ENCODE measurements around the gene S100A14. TPM values are rescaled to one million over a fixed set of nuclear protein-coding genes. Genes with fewer than 3 reads are reported as not detected.
A peak's percentile ranks its signal among the peaks of the same experiment; 100 is the strongest.
"Not testable (repeated sequence)": the region's sequence is repeated elsewhere in the genome, so short reads cannot be mapped to it uniquely, and the experiment has no call there.

Gene S100A14
- total RNA-seq, 1 donor from 2014 or later: 43.8 TPM

DNA sequence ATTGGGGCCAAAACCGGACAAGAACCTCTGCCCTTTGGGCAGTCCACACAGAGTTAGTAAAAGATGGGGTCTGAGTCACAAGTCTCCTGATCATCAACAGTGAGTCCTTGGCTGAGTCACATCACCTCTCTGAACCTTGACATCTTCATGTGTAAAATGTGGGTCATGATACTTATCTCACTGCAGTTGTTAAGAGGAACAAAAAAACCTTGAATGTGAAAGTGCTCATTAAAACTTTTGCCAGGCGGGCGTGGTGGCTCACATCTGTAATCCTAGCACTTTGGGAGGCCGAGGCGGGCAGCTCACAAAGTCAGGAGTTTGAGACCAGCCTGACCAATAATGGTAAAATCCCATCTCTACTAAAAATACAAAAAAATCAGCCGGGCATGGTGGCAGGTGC lies 18.9 kb downstream of the S100A14 start:
- TF ChIP-seq, protein P1, sequence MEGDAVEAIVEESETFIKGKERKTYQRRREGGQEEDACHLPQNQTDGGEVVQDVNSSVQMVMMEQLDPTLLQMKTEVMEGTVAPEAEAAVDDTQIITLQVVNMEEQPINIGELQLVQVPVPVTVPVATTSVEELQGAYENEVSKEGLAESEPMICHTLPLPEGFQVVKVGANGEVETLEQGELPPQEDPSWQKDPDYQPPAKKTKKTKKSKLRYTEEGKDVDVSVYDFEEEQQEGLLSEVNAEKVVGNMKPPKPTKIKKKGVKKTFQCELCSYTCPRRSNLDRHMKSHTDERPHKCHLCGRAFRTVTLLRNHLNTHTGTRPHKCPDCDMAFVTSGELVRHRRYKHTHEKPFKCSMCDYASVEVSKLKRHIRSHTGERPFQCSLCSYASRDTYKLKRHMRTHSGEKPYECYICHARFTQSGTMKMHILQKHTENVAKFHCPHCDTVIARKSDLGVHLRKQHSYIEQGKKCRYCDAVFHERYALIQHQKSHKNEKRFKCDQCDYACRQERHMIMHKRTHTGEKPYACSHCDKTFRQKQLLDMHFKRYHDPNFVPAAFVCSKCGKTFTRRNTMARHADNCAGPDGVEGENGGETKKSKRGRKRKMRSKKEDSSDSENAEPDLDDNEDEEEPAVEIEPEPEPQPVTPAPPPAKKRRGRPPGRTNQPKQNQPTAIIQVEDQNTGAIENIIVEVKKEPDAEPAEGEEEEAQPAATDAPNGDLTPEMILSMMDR (conservative IDR thresholded peaks at IDR 0.05; ENCODE audit: low read depth, low read length): no peak
- peak; percentile 64 for DNase-seq (ENCODE audit: low read depth)
- H3K4me3 ChIP-seq (ENCODE audit: low read depth, low read length): no peak overlapping the region

DNA sequence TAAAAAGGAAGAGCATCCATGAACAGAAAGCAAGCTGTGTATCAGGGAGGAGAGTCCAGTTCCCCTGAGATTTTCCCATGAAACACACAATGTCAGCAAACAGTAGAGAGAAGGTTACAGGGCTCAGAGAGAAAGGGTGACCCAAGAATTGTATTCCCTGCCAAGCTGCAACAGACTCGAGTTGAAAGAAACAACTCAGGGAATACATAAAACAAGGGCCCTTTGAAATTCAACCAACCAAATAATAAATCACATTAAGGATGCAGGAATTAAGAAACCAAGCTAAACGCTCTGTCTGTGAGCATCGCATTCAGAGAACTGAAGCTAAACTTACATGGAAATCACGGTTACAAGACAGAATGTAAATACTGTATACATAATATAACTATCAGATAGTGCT lies 23.4 kb downstream of the S100A14 start:
- TF ChIP-seq, protein P1 (conservative IDR thresholded peaks at IDR 0.05; ENCODE audit: low read depth, low read length): no peak

DNA sequence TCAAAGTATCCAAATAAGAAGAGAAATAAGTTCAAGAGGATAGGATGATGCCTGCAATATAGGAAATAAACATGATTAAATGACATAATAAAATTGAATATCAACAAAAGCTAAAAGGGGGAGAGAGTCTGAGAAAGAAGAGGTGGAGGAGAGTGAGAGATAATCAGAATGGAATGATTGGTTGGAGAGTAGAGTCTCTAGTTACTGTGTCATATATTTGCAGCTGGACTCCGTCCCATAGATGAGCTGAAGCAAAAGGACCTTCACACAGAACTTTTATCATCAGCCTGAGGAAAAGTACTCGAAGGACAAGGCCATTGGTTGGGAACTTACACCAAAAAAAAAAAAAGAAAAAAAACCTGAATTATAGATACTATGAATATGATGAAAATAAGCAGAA lies 27.6 kb downstream of the S100A14 start:
- TF ChIP-seq, protein P1 (conservative IDR thresholded peaks at IDR 0.05; ENCODE audit: low read depth, low read length): no peak
- no peak for DNase-seq (ENCODE audit: low read depth)
- H3K4me3 ChIP-seq (ENCODE audit: low read depth, low read length): no peak overlapping the region

More for the DNA sequence above, 23.4 kb downstream of the S100A14 start:
- DNase-seq (ENCODE audit: low read depth): no peak
- H3K4me3 ChIP-seq (ENCODE audit: low read depth, low read length): no peak overlapping the region

DNA sequence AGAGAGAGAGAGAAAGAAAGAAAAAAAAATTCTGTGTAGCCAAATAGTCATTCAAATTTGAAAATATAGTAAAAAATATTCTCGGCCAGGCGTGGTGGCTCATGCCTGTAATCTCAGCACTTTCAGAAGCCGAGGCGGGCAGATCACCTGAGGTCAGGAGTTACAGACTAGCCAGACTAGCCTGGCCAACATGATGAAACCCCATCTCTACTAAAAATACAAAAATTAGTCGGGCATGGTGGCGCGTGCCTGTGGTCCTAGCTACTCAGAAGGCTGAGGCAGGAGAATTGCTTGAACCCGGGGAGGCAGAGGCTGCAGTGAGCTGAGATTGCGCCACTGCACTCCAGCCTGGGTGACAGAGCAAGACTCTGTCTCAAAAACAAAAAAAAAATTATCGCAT lies 28.1 kb downstream of the S100A14 start:
- H3K4me3 ChIP-seq (ENCODE audit: low read depth, low read length); DNase-seq (ENCODE audit: low read depth): not testable (repeated sequence)

DNA sequence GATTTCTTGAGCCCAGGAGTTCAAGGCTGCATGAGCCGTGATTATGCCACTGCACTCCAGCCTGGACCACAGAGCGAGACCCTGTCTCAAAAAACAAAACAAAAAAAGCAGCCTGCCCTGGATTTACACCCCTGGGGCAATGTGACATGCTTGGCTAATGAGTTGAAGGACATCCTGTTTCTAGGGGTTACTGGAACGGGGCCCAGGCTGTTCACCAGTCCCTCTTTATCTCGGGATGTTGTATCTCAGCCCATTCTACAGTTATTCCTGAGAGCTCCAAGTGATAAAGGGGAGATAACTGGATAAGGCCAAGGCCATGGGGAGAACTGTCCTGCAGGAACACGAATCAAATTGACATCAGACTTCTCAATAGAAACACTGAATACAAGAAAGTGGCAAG lies 28.8 kb downstream of the S100A14 start:
- TF ChIP-seq, protein P1 (conservative IDR thresholded peaks at IDR 0.05; ENCODE audit: low read depth, low read length): no peak
- H3K4me3 ChIP-seq (ENCODE audit: low read depth, low read length): no peak overlapping the region
- DNase-seq (ENCODE audit: low read depth): no peak

DNA sequence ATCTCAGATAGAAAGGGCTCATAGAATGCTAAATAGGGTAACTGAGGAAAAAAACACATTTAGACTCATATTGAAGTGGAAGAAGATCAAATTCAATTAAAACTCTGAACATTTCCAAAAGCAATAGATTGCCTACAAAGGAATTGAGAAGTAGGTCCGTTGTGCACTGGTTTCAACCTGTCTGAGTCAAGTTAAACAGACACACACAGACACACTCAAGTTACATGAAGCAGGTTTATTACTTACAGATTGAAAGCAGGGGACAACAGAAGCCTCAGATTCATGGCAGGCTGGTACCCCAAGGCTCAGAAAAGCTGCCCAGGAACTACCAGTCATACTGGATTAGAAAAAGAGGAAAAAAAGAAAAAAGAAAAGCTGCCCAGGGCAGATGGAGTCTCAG lies 29.8 kb downstream of the S100A14 start:
- TF ChIP-seq, protein P1 (conservative IDR thresholded peaks at IDR 0.05; ENCODE audit: low read depth, low read length): no peak
- no peak overlapping the region for H3K4me3 ChIP-seq (ENCODE audit: low read depth, low read length)
- DNase-seq (ENCODE audit: low read depth): no peak

DNA sequence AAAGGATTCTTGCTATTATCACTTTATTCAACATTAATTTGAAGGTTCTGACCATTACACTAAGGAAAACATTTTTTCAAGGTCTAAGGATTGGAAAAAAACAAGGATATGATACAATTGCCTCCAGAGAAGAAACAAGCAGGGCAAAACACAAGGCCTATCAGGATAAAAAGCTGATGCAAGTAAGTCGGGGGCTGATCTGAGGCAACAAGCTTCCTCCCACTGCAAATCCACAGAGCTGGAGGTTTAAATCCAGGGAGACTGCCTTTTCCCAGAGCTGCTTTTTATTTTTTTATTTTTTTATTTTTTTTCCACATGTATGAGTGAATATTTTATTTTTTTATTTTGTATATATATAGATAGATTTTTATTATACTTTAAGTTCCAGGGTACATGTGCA lies 31.1 kb downstream of the S100A14 start:
- DNase-seq (ENCODE audit: low read depth): no peak
- no peak overlapping the region for H3K4me3 ChIP-seq (ENCODE audit: low read depth, low read length)
- TF ChIP-seq, protein P1 (conservative IDR thresholded peaks at IDR 0.05; ENCODE audit: low read depth, low read length): no peak

DNA sequence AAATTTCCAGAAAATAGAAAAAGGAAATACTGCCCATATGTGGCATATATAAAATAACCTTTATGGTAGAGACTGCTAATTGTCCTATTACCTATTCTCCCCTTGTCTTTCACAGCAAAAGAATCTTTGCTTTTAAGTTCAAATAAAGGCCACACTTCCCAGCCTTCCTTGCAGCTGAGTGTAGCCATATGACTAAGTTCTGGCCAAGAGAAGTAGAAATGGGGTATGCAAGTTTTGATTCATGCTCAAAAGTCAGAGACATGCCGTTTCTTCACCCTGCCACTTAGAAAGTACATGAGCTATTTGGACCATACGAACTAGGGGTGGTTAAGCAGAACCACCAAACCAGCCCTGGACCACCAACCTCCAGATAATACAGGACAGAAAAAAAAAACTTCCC lies 32.1 kb downstream of the S100A14 start:
- H3K4me3 ChIP-seq (ENCODE audit: low read depth, low read length): no peak overlapping the region
- DNase-seq (ENCODE audit: low read depth): no peak
- TF ChIP-seq, protein P1 (conservative IDR thresholded peaks at IDR 0.05; ENCODE audit: low read depth, low read length): no peak

DNA sequence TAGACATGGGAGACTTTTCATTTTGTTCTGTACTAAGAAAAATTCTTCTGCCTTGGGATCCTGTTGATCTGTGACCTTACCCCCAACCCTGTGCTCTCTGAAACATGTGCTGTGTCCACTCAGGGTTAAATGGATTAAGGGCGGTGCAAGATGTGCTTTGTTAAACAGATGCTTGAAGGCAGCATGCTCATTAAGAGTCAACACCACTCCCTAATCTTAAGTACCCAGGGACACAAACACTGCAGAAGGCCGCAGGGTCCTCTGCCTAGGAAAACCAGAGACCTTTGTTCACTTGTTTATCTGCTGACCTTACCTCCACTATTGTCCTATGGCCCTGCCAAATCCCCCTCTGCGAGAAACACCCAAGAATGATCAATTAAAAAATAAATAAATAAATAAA lies 32.6 kb downstream of the S100A14 start:
- H3K4me3 ChIP-seq (ENCODE audit: low read depth, low read length); DNase-seq (ENCODE audit: low read depth): not testable (repeated sequence)

DNA sequence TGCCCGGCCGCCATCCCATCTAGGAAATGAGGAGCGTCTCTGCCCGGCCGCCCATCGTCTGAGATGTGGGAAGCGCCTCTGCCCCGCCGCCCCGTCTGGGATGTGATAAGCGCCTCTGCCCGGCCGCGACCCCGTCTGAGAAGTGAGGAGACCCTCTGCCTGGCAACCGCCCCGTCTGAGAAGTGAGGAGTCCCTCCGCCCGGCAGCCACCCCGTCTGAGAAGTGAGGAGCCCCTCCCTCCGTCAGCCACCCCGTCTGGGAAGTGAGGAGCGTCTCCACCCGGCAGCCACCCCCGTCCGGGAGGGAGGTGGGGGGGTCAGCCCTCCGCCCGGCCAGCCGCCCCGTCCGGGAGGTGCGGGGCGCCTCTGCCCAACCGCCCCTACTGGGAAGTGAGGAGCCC lies 33.3 kb downstream of the S100A14 start:
- DNase-seq (ENCODE audit: low read depth): not testable (repeated sequence)

More for the DNA sequence above, 33.3 kb downstream of the S100A14 start:
- H3K4me3 ChIP-seq (ENCODE audit: low read depth, low read length): not testable (repeated sequence)

All from epithelial cell of proximal tubule (primary cell).